Measurements from ENCODE around the gene NOC2L.

DNA sequence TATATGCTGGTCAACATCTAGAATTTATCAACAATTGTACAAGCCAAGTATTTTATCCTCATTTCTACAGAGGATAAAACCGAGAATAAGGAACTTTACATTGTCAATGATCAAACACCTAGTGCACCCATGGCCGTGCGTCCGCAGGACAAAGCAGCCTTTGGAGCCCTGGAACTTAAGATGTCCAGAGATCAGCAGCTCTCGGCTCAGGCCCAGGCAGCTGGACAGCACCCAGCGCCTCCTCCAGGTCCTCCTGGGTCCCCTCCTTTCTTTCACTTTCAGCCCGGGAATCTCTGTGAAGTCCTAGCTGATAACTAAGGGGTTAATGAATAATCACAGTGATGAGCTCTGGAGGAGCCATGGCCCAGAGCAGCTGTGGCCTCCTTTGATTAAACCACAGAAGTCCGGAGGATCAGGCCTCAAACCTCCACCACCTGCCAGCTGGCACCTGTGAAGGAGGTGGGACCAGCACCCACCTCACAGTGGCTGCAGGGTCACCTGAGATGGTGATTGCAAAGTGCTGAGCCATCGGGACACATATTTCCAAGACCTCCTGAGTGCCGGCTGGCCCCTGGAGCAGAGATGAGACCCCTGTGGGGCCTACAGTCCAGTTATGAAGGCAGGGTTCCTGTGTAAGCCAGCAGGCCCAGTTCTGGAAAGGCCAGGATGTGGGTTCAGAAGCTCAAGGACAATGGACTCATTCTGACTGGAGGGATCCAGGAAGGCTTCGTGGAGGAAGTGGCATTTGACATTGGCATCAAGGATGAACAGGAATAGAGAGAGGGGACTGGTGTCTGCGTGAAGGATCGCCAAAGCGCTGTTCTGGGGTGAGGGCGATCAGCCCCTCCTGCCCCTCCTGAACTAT is 46.9 kb downstream of the NOC2L start:
- no peak for TF ChIP-seq POLR2A (IDR thresholded peaks at IDR 0.05)
- TF ChIP-seq, protein P1, sequence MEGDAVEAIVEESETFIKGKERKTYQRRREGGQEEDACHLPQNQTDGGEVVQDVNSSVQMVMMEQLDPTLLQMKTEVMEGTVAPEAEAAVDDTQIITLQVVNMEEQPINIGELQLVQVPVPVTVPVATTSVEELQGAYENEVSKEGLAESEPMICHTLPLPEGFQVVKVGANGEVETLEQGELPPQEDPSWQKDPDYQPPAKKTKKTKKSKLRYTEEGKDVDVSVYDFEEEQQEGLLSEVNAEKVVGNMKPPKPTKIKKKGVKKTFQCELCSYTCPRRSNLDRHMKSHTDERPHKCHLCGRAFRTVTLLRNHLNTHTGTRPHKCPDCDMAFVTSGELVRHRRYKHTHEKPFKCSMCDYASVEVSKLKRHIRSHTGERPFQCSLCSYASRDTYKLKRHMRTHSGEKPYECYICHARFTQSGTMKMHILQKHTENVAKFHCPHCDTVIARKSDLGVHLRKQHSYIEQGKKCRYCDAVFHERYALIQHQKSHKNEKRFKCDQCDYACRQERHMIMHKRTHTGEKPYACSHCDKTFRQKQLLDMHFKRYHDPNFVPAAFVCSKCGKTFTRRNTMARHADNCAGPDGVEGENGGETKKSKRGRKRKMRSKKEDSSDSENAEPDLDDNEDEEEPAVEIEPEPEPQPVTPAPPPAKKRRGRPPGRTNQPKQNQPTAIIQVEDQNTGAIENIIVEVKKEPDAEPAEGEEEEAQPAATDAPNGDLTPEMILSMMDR (IDR thresholded peaks at IDR 0.05), result no peak

Data from thyroid gland (tissue), 4 donors.